ENCODE measurements around the gene ARHGEF10L. TPM values are rescaled to one million over a fixed set of nuclear protein-coding genes. Genes with fewer than 3 reads are reported as not detected.

Gene ARHGEF10L
- total RNA-seq, 2 experiments from 2014 or later = not detected

- intact Hi-C loops (cut with micrococcal nuclease) = no loop called here
These were observed 23.6 kb upstream of the ARHGEF10L start for GRCh38 chr1:17515902-17516301.

GRCh38 chr1:17516303-17517214, 22.9 kb upstream of the ARHGEF10L start:
- Mint-ChIP-seq H3K27me3 (peaks cover 15% of the 10 kb centered on the region), H3K4me1 (ENCODE audit: low read depth) (no peaks in the 10 kb centered on the region), H3K4me3 (no peak overlapping the region), H3K36me3 (ENCODE audit: low read depth) (no peaks in the 10 kb centered on the region), H3K9me3 (no peaks in the 10 kb centered on the region), H3K27ac (no peak overlapping the region)
- no peak for TF ChIP-seq CTCF (IDR thresholded peaks at IDR 0.05)
- ChIA-PET POLR2A (no interaction called here), CTCF (interaction anchor here (1.0 kb wide), 1 partner anchor 22 kb away, joined by 3 read pairs; no protein-coding TSS in a partner anchor)
- intact Hi-C loops (cut with micrococcal nuclease) = no loop called here
- DNase-seq (no peak), ATAC-seq (no peak)

More at GRCh38 chr1:17515902-17516301, 23.6 kb upstream of the ARHGEF10L start:
- H3K36me3 Mint-ChIP-seq (ENCODE audit: low read depth) = no peaks in the 10 kb centered on the region
- no peak for TF ChIP-seq CTCF (IDR thresholded peaks at IDR 0.05)
- ChIA-PET POLR2A (no interaction called here), CTCF (no interaction called here)
- ATAC-seq = no peak
- no peaks in the 10 kb centered on the region for H3K4me1 Mint-ChIP-seq (ENCODE audit: low read depth)
- H3K4me3 Mint-ChIP-seq = no peak overlapping the region
- H3K9me3 Mint-ChIP-seq = no peaks in the 10 kb centered on the region
- H3K27ac Mint-ChIP-seq = no peak overlapping the region
- DNase-seq = no peak
- peaks cover 15% of the 10 kb centered on the region for H3K27me3 Mint-ChIP-seq

GRCh38 chr1:17520041-17520440, 19.5 kb upstream of the ARHGEF10L start:
- H3K27ac Mint-ChIP-seq = no peak overlapping the region
- ChIA-PET CTCF (no interaction called here), POLR2A (no interaction called here)
- no peak for ATAC-seq
- no peaks in the 10 kb centered on the region for H3K36me3 Mint-ChIP-seq (ENCODE audit: low read depth)
- H3K4me1 Mint-ChIP-seq (ENCODE audit: low read depth) = no peaks in the 10 kb centered on the region
- no peak overlapping the region for H3K4me3 Mint-ChIP-seq
- H3K9me3 Mint-ChIP-seq = no peaks in the 10 kb centered on the region
- intact Hi-C loops (cut with micrococcal nuclease) = no loop called here
- TF ChIP-seq CTCF (IDR thresholded peaks at IDR 0.05) = no peak
- H3K27me3 Mint-ChIP-seq = peaks cover 23% of the 10 kb centered on the region
- DNase-seq = no peak

GRCh38 chr1:17520473-17521319, 18.8 kb upstream of the ARHGEF10L start:
- DNase-seq (no peak), ATAC-seq (no peak)
- CTCF ChIA-PET = interaction anchor here (1.4 kb wide), 1 partner anchor 13 kb away, joined by 6 read pairs; no protein-coding TSS in a partner anchor
- Mint-ChIP-seq H3K36me3 (ENCODE audit: low read depth) (no peaks in the 10 kb centered on the region), H3K27me3 (peaks cover 23% of the 10 kb centered on the region), H3K4me1 (ENCODE audit: low read depth) (no peaks in the 10 kb centered on the region), H3K27ac (no peak overlapping the region), H3K4me3 (no peak overlapping the region), H3K9me3 (no peaks in the 10 kb centered on the region)
- intact Hi-C loops (cut with micrococcal nuclease) = no loop called here
- TF ChIP-seq CTCF (IDR thresholded peaks at IDR 0.05) = no peak
- POLR2A ChIA-PET = no interaction called here

All from activated CD8-positive, alpha-beta T cell treated with anti-CD3 and anti-CD28 coated beads for 36 hours (primary cell).